Stimulated activated CD4-positive, alpha-beta T cell treated with anti-CD3 and anti-CD28 coated beads, Interleukin-15, amount 100 ng/mL, for 24 hours (primary cell): Measurements from ENCODE around the gene RAPGEF5.

Experiments
- DNase-seq: peaks from one replicate; pipeline ENCODE4 v3.0.0-alpha.2; 2020

Gene RAPGEF5

DNA sequence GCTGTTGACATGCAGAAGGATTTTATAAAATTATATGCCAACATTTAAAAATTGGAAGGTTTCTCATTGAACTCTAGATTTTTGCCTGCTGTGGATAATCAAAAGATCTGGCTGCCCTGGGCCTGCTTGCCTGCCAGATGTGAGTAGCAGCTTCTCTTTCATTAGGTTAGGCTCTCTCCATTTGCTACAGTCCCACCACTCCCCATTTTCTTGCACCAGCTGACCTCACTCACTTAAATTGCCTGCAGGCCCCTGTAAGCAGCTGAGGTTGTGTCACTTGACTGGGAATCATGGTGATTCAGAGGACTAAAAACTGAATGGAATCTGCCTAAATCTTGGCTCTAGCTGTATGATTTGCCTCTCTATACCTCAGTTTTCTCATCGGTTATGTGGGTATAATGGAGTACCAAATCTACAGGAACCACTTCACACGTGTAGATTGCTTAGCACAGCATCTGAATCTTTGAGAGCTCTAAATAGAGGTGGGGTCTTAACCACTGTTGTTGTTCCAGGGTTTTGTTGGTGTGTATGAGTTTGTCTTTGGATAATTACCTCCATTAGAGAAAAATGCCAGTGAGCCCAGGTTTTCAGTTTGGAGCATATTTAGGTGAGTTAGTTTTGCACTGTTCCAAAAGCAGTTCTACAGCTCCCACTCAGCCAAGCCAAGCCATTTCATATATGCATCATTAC, 18.6 kb upstream of the RAPGEF5 start:
- DNase-seq = no peak

DNA sequence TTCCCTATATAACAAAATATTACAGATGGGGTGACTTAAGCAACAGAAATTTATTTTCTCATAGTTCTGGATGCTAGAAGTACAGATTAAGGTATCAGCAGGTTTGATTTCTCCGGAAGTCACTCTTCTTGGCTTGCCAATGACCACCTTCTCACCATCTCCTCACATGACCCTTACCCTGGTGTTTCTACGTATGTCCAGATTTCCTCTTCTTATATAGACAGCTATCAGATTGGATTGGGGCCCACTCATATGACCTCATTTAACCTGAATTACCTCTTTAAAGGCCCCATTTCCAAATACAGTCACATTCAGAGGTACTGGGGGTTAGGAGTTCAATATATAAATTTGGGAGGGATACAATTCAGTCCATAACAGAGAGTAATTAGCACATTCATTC, 17.0 kb upstream of the RAPGEF5 start:
- no peak for DNase-seq

DNA sequence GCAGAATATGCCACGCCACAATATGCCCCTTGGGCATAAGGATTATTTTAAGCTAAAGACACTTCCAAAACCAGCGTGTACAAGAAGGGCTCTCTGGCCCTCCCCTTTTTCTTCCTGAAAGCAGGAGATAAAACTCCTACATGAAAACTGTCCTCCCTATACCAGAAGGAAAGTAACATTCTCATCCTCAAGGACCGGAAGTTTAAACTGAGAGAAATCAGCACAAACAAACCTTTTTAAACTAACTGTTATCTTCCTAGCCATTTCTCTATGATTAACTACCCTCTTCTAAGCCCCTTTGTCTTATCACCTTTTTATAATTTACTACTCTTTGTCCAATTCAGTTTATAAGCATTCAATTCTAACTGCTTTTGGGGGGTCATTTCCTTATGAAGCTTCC, 16.4 kb upstream of the RAPGEF5 start:
- DNase-seq = no peak

DNA sequence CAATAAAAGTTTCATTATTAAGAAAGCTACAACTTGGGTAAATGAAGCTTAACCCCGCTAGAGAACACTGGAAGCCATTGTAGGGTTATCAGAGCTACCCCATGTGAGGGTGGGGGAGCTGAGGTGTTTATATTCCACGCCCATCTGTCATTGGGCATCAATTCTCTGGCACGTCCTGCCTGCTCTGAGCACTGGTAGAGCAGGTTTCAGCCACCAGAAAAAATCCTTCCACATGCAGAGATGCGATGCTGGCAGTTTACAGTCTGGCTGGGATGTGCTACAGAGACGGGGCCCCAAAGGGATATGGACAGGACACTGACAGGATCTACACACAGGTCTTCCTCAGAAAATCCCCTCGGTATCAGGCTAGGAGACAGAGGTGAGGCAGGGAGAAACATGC, 15.9 kb upstream of the RAPGEF5 start:
- no peak for DNase-seq

DNA sequence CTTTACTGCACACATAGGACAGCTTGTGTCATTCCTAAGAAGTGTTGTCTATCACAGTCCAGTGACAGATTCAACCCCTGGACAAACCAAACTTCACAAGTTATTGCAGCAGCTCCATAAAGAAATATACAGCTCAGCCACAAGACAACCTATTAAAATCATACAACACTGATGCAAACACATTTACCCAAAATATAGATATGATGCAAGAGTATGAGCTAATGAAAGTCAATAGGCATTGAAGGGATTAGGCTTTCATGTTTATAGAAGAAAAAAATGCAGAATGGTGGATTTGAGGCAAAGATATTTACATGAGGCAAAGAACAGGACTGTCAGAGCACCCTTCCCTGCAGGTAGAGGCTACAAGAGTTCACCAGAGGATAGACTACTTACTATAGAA, 14.9 kb upstream of the RAPGEF5 start:
- no peak for DNase-seq

DNA sequence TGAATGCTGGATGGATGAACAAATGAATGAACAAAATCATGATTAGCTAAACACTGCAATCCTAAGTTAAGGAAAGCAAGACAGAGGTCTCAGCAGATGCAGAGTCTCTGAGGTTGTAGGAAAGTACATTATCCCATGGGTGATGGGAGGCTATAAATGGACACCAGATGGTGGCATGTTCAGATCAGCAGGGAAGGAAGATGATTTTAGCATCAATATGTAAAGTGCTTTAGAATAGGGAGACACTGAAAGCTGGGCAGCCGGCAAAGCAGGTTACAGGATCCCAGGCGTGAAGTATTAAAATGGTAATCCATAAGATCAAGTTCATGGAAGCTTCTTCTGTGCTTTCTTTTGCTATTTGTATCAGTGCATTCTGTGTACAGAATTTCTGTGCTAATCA, 7.9 kb upstream of the RAPGEF5 start:
- DNase-seq = no peak

DNA sequence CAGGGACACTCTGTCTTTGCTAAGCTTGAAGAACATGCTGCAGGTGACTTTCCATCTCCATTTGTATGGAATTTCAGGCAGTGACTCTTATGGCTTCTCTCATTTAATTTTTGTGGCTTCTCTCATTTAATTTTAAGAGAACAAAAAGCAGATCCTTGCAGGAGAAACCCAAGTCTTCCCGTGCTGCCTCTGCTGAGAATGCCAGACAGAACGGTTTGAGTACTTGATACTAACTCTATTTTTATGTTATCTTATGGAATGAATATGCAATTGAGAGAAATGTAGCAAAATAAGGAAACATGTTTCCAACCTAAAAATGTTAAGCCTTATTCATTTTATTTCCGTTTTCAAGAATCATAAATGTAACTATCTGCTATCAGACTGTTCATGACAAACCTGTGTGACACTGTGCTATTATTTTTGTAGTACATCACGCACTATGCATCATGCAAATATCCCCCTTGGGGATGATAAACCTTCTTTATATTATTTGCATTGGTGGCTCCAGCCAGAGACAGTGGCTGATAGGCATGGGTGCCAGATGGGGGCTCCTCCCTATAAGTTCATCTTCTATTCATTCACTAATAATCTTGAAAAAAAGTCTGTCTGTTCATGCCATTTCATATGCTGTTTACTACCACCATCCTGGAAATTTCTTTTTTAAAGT, 6.9 kb upstream of the RAPGEF5 start:
- DNase-seq = no peak

DNA sequence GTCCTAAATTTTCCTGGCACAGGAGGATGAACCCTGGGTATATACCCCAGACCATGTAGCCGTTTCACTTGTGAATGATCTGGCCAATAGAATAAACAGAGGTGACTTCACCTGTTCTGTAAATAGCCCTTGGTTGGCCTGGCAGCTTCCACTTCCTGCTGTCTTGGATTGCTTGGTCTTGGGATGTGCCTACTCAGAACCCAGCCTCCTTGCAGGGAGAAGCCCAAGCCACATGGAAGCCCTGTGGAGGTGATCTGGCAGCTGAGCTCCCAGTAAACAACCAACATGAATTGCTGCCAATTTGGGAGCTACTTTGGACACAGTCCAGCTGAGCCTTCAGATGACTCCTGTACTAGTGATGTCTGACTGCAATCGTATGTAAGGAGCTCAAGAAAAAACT, 4.8 kb upstream of the RAPGEF5 start:
- DNase-seq = no peak

DNA sequence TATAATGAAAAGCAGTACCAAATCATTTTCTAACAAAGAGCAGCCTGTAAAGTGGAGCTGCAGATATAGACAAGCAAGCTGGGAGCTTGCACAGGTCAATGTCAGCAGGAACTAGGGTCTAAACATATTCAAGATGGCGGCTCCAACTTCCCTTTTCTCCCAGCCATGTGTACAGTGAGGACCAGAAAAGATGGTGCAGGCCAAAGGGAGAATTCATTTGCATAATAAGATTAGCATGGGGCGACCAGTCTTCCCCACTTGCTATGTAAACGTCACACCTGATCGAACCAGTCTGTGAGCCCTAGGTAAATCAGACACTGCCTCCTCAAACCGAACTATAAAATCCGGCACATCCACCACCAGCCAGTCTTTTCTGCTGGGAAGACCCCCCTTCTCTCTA, 4.4 kb upstream of the RAPGEF5 start:
- DNase-seq = no peak

DNA sequence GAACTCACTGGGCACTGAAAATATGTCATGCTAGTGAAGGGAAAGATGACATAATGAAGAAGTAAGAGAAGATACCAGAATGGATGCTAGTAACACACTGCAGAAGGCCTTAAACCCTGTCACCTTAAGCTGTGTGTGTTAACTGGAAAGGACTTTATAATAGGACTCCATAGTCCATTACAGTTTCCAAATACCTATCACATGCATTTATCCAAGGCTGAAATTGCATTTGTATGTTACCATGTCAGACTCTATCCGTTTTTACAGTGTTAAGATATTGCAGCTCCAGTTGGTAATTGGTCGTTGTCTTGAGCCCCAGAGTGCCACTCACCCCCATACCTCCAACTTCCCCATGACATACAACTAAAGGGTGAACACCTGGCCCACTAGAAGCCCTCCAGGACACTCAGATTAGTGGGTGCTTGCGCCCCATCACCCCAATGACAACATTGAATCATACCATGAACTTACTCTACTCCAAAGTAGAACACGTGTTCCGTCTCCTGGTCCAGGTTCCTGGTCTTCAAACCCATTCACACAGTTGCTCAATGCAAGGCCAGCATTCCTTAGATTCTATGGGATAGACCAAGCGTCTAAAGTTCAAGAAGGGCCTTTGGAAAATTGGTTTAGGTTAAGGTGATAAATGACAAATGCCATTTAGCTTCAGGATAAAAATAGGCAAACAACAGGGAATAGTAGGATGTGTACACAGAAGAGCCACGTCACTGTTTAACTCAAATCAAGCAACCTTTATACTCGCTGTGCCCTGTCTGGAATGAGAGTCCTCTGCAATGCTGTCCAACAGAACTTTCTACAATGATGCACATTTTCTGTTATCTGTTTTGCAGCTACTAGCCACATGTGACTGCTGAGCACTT, 2.1 kb upstream of the RAPGEF5 start:
- no peak for DNase-seq

DNA sequence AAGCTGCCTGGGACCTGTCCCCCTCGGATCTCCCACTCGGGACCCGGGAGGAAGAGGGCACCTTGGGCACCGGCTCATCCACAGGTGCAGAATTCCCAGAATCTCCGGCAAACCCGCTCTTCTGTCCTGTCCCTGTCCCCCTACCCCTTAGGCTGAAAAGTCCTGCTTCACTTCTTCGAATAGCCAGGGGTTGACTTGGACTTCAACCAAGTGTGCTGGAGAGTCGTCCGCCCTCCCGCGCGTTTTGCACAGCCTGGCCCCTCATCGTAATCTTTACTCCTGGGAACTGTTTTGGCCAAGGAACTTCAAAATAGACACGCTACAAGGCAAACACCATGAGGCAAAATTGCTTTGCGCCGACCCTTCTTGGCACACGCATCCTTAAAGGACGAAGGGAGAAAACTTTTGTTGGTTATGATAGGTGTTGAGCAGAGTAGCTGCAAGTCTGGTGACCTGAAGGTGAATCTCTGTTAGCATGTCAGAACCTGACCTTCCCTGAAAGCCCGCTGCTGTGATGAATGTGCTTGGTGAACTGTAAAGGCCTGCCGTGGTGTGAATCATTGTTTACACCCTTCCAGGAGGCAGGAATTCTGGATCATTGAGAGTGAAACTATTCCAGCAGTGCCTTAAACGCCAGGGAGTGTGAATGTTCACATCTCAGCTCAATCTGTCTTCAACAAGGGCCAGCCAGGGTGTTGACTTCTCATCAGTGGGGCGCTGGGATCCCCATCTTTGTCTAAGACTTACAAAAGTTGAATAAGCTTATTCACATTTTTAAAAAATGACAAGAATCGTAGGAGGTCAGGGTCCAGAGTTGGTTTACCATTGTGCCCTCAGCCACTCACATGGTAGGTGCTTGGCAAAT, 589 bp upstream of the RAPGEF5 start:
- no peak for DNase-seq

DNA sequence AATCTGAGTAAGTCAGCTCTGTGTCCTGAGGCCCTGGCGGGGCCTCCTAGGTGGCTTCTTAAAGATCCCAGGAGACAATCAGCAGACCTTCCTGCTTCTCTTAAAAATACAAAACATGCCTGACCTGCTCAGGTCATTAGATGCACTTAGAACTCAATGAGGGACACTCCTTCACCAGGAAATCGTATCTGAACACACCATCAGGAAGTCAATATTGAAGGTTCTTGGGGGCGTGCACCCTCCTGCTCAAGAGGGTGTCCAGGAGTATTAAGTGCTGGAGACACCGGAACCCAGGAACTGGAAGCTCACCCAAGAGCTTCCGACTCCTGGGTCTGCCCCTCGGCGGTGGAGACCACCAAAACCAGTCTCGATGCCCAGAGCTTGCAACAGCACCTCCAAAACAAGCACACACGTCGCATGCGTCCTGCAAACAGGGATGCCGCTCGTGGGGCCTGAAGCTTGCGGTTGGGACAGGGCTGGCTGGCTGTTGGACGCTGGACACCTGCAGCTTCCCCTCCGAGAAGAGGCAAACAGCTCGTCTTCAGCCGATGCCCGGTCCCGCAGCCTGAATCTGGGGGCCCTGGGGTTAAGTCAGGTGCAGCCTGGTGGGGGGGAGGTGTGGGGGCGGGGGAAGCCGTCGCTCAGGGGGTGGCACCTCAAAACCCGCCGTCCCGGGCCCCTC, 803 bp downstream of the RAPGEF5 start:
- no peak for DNase-seq

DNA sequence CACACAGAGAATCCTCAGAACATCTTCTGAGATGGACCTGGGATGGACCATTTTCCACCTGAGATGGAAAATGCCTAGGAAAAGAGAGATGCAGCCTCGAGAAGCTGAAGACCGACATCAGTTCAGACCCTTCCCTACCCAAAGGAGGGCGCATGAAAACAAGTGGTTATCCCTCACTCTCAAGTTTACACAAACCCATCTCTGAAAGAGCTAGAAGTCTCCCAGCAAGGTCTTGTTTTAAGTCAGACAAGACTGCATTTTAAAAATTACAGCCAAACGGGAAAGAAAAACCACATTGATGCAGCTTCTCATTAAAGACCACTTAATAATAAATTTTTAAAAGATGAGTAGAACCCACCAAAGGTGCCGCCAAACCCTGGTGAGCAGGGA, 1.3 kb downstream of the RAPGEF5 start:
- DNase-seq = no peak

DNA sequence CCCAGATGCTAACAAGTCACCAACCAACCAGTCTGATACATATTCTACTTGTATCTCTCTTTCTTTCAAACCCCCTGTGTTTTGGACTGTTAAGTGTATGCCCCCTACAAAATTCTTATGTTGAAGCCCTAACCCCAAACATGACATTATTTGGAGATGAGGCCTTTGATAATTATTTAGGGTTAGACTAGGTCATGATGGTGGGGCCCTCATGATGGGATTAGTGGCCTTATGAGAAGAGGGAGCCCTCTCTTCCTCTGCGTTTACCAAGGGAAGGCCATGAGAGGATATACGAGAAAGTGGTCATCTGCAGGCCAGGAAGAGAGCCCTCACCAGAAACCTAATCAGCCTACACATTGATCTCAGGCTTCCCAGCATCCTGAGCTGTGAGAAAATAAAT, 2.5 kb downstream of the RAPGEF5 start:
- DNase-seq = no peak

DNA sequence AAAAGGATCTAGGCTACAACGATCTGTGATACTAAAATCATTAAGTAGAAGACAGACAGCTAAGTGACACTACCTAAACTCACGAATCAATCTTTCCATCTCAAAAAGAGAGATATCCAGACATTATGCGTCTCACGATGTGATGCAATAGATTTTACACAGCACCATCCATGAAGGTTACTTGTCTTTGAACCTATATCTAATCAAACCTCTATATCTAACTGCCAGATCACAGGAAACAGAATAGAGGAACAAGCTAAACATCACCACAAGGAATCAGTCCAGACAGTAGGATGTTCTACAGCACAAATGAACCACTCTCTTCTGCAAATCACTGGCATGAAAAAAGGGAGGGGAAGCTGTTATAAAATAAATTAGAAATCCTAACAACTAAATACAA, 4.1 kb downstream of the RAPGEF5 start:
- no peak for DNase-seq

DNA sequence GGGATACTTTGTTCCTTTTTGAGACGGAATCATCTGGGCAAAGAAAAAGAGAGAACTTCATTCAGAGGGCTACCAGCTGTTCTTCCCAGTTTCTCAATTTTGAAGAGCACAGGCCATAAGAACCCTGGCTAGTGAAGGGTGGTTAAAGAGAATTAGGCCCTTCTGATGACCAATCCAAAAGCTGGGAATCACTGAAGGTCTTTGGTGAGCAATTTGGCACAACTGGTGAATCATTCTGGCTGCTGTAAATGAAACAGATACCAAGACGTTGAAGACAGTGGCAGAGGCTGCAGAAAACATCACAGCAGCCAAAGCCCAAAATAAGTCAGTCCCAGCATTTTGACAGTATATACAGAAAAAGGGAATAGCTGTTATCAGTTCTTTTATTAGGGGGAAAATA, 5.1 kb downstream of the RAPGEF5 start:
- DNase-seq = no peak

DNA sequence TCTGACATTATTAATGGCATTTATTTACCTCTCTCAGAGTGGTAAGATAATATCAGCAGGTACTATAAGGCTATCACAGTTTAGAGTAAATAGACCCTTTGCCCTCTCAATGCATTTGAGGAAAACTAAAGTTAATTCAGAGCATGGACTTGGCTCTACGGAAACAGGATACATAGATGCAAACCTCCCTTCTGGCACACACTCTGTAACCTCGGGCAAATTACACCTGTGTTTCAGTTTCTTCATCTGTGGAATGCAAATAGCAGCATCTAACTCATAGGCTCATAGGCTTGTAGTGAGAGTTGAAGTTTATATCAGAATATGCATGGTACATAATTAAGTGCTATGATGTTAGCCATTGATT, 5.6 kb downstream of the RAPGEF5 start:
- no peak for DNase-seq

DNA sequence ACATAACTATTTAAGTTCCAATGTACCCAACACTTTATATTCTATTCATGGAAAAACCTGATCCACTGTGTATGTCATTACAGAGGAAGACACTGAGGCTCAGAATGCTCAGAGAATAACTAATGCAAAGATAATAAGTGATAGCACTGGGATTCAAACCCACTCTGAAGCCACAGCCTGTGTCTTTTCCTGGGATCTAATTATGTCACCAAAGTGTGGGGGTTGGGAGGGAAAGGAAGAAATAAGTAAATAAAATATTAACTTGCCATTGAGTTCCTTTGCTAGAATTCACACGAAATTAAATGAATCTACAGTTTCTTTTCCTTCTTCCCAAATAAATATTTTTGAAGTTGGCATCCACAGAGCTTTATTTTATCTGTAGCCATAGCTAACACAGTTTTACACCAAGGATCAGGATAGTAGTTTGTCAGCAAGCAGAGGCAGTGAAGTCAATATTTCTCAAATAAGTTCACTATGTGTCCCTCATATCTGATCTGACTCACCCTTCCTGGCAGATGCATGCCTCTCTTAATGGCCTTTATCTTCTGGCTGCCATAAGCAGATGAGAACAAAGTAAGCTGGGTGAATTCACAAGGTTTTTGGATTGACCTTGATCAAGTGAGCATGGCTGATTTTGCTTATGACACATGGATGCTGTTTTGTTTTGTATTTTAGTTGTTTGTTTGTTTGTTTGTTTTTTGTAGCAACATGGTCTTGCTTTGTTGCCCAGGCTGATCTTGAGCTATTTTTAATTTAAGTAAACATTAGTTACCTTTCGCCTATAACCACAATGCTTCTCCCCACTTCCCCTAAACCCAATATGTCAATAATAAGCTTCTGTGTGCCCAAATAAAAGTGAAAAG, 6.3 kb downstream of the RAPGEF5 start:
- DNase-seq = no peak

DNA sequence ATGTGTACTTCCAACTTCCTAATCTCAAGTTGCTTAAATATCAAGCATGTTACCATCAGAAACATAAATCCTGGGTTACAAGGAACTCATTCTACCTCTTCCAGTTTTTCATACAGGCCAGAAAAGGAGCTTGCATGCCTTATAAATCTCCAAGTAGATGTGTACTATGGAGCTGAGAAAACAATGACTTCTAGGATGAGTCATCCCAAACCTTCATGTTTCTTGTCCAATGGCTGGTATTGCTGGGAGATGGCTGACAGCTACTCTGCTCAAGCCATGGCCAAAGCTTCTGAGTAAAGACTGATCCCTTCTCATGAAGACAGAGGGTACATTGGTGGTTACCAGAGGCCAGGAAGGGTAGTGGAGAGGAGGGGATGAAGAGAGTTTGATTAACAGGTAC, 8.6 kb downstream of the RAPGEF5 start:
- no peak for DNase-seq

DNA sequence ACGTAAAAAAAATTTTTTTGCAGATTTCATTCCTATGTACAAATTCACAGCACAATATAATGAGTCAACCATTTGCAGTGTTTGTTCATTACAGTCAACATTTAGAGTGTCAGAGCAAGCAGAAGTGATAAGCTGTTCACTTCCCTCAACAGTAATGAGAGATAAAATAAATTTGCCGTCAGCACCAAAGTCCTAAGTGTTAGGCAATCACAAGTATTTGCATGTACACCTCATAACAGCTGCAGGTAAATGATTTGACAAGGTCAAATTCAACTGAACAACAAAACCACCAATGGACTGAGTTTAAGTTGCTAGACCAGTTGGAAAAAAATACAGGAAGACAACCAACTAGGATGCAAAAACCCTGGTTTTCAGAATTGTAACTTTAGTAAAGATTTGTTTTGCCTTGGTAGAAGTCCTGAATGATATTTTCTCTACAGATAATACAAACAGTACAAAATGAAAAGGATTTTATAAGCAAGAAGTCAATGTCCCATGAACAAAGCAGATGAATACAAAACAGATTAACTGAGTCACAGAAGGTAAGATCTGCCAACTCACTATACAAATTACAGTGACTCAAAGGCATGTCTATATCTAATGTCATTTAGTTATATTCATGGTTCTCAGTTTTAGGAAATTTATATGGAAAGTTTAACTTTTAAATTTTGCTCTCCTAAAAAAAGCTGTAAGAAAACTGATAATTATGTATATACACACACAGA, 10.4 kb downstream of the RAPGEF5 start:
- no peak for DNase-seq

DNA sequence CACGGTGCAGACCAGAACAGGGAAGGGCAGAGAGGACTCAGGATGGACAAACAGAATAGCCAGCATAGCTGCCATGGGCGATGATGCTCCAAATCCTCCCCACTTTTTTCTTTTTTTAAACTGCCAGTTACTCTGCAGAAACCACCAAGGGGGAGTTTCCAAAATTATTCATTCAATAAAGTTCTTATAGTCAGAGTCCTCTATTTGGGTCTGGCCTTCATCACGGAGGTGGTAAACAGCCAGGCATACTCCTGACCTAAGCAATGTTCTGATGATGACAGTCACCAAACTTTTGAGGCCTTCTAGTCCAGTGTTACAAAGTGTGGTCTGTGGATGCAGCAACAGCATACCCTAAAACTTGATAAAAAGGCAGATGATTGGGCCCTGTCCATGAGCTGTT, 12.3 kb downstream of the RAPGEF5 start:
- no peak for DNase-seq
